Panc1 (cell line): Measurements from ENCODE around the gene HIF1A.

Experiments
- POLR2AphosphoS5 ChIP-seq: IDR thresholded peaks from 2 replicates; pipeline ENCODE4 v1.6.1; 2012; ENCODE audit warnings: mild to moderate bottlenecking, low read depth, low read length, moderate library complexity
- TF ChIP-seq, protein P1 (sequence below): fragments of 450-650 bp; IDR thresholded peaks from 2 replicates; pipeline ENCODE4 v1.5.1; 2017; ENCODE audit warnings: mild to moderate bottlenecking

DNA sequence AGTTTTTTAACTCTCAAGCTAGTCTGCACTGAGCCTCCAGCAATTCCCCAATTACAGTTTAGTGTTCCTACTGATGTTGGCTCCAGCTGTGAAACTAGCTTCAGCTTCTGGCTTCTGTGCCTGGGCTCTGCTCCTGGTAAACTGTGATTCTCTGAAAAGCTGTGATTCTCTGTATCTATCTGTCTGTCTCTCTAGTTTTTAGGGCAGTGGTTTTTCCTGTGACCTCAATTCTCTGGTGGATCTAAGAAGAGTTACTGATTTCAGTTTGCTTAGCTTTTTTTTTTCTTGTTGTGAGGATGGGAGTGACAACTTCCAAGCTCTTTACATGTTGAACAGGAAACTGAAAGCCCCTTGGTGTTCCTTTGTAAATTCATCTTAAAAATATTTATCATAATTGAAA lies 3.8 kb upstream of the HIF1A start:
- no peak for TF ChIP-seq POLR2AphosphoS5
- TF ChIP-seq, protein P1, sequence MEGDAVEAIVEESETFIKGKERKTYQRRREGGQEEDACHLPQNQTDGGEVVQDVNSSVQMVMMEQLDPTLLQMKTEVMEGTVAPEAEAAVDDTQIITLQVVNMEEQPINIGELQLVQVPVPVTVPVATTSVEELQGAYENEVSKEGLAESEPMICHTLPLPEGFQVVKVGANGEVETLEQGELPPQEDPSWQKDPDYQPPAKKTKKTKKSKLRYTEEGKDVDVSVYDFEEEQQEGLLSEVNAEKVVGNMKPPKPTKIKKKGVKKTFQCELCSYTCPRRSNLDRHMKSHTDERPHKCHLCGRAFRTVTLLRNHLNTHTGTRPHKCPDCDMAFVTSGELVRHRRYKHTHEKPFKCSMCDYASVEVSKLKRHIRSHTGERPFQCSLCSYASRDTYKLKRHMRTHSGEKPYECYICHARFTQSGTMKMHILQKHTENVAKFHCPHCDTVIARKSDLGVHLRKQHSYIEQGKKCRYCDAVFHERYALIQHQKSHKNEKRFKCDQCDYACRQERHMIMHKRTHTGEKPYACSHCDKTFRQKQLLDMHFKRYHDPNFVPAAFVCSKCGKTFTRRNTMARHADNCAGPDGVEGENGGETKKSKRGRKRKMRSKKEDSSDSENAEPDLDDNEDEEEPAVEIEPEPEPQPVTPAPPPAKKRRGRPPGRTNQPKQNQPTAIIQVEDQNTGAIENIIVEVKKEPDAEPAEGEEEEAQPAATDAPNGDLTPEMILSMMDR = no peak
